ENCODE measurements around the gene INTS3. TPM values are rescaled to one million over a fixed set of nuclear protein-coding genes. Genes with fewer than 3 reads are reported as not detected.
A peak's percentile ranks its signal among the peaks of the same experiment; 100 is the strongest.

The INTS3 gene
- total and polyA plus RNA-seq, 9 of the 15 experiments (the other 6 are each of a cell fraction or from before 2014, with no cell fraction given): 6.3 to 24.1 (median 14.3) TPM

DNA sequence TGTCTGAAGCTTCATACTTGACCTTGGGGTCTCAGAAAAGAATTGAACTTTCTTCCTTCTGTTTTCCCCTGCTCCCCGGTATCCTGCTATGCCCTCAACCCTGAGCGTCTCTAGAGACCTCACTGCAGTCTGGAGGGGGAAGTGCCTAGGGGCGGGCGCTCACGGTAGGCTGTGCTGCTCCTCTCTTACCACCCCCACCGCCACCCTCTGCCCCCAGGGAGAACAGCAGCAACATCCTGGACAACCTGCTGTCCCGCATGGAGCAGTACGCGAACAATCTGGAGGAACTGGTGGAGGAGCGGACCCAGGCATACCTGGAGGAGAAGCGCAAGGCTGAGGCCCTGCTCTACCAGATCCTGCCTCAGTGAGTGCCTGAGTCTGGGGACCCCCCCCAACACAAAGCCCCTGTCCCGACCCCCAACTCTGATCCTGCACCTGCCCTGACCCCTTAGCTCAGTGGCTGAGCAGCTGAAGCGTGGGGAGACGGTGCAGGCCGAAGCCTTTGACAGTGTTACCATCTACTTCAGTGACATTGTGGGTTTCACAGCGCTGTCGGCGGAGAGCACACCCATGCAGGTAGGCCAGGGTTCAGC, 39.0 kb upstream of the INTS3 start:
- no TSS peak for BruUV-seq (replicated peaks)
- H3K4me2 ChIP-seq (ENCODE audit: insufficient read depth, low read length): no peak overlapping the region
- WGBS (ENCODE audit: insufficient coverage, low coverage, missing lambda C conversion rate): 66% methylated on average over 15 of the region's 18 CpGs
- H3K9me1 ChIP-seq (ENCODE audit: control insufficient read depth, insufficient read depth, low read length): peaks cover 3% of the 10 kb centered on the region
- no peaks in the 10 kb centered on the region for H3K79me2 ChIP-seq (ENCODE audit: control insufficient read depth, insufficient read depth, low read length)
- H3K4me1 ChIP-seq (replicated peaks in 1 of 2; ENCODE audit: control insufficient read depth in 2 of 2, insufficient read depth in 2 of 2, low read length in 2 of 2): peaks cover 3 to 23% of the 10 kb centered on the region in 2 experiments; a peak in 4 of 5 replicates
- peak overlapping the region; percentile 58; the same call in 1 of the 2 replicates for H2AFZ ChIP-seq (ENCODE audit: low read depth, low read length)
- H3K27me3 ChIP-seq (ENCODE audit: control insufficient read depth in 2 of 2, insufficient read depth in 2 of 2, low read length in 2 of 2): peaks cover 0 to 6% of the 10 kb centered on the region in 2 experiments; a peak in 1 of 5 replicates
- H3K4me3 ChIP-seq: no peak overlapping the region
- 0 out of 4 replicates have a peak overlapping the region, but pooled peaks of 1 of the 2 experiments have one; percentile 51 for H3K9ac ChIP-seq (ENCODE audit: insufficient read depth in 1 of 2, low read depth in 2 of 2, low read length in 2 of 2)
- TF ChIP-seq, protein P1, sequence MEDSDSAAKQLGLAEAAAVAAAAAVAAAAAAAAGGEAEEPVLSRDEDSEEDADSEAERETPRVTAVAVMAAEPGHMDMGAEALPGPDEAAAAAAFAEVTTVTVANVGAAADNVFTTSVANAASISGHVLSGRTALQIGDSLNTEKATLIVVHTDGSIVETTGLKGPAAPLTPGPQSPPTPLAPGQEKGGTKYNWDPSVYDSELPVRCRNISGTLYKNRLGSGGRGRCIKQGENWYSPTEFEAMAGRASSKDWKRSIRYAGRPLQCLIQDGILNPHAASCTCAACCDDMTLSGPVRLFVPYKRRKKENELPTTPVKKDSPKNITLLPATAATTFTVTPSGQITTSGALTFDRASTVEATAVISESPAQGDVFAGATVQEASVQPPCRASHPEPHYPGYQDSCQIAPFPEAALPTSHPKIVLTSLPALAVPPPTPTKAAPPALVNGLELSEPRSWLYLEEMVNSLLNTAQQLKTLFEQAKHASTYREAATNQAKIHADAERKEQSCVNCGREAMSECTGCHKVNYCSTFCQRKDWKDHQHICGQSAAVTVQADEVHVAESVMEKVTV (CRISPR knock-in tag; IDR thresholded peaks at IDR 0.05): no peak
- TF ChIP-seq, protein P2, sequence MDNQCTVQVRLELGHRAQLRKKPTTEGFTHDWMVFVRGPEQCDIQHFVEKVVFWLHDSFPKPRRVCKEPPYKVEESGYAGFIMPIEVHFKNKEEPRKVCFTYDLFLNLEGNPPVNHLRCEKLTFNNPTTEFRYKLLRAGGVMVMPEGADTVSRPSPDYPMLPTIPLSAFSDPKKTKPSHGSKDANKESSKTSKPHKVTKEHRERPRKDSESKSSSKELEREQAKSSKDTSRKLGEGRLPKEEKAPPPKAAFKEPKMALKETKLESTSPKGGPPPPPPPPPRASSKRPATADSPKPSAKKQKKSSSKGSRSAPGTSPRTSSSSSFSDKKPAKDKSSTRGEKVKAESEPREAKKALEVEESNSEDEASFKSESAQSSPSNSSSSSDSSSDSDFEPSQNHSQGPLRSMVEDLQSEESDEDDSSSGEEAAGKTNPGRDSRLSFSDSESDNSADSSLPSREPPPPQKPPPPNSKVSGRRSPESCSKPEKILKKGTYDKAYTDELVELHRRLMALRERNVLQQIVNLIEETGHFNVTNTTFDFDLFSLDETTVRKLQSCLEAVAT (IDR thresholded peaks at IDR 0.05): no peak
- TF ChIP-seq RFX5 (IDR thresholded peaks at IDR 0.05; ENCODE audit: low read depth, low read length) (no peak), BACH1 (tag; IDR thresholded peaks at IDR 0.05) (no peak), ZBTB17 (CRISPR knock-in tag; IDR thresholded peaks at IDR 0.05) (no peak)
- TF ChIP-seq, protein P3, sequence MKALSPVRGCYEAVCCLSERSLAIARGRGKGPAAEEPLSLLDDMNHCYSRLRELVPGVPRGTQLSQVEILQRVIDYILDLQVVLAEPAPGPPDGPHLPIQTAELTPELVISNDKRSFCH (CRISPR knock-in tag; IDR thresholded peaks at IDR 0.05): no peak
- TF ChIP-seq, protein P3 (tag; IDR thresholded peaks at IDR 0.05): no peak
- ChIA-PET POLR2A (interaction anchor here (1.1 kb wide), 1 partner anchor 139 kb away, joined by 4 read pairs; no protein-coding TSS in a partner anchor), CTCF (ENCODE audit: low intra/inter-chr PET ratio) (no interaction called here)
- FAIRE-seq (no peak), DNase-seq (ENCODE audit: extremely low read depth in 1 of 4, low spot score in 3 of 4) (no peak), ATAC-seq (no peak)
- no peaks in the 10 kb centered on the region for H3K9me3 ChIP-seq (replicated peaks; ENCODE audit: control insufficient read depth, insufficient read depth, low read depth, low read length)
- H3K27ac ChIP-seq (ENCODE audit: extremely low read depth, low read depth, low read length): no peak overlapping the region
- in situ Hi-C loops (cut with MboI): no loop called here
- intact Hi-C loops (cut with micrococcal nuclease): no loop called here
- H3K36me3 ChIP-seq (ENCODE audit: control insufficient read depth, insufficient read depth, low read length): no peaks in the 10 kb centered on the region
- H4K20me1 ChIP-seq (replicated peaks; ENCODE audit: control insufficient read depth, insufficient read depth, low read length): no peaks in the 10 kb centered on the region

Measured in K562 (cell line).